K562 (cell line): ENCODE results near the gene SHH. TPM values are rescaled to one million over a fixed set of nuclear protein-coding genes. Genes with fewer than 3 reads are reported as not detected.
A peak's percentile ranks its signal among the peaks of the same experiment; 100 is the strongest.

Source experiments
- ATAC-seq: fragments of 200-7000 bp; cut with Tn5 transposase; 3 replicates; pipeline ENCODE4 v1.9.1; 2020; ENCODE audit warnings: moderate library complexity
- Bru-seq: library from RNA; stranded (reverse); fragments of 400-500 nt; gene quantifications from one replicate; lab custom pipeline; 2021; lab: Mats Ljungman, UMichigan
- BruChase-seq, 2 experiments: library from RNA; stranded (reverse); fragments of 400-500 nt; gene quantifications; one replicate each; lab custom pipeline; 2021; lab: Mats Ljungman, UMichigan
- BruUV-seq: library from RNA; stranded (reverse); fragments of 400-500 nt; replicated peaks from 2 replicates; lab custom pipeline; 2021; lab: Mats Ljungman, UMichigan
- CTCF ChIA-PET: fragments of 300-600 bp; formaldehyde crosslinking; extraction: SDS; loops from one replicate; lab custom pipeline; 2021; ENCODE audit warnings: low intra/inter-chr PET ratio; lab: Yijun Ruan, JAX
- POLR2A ChIA-PET: fragments of 300-600, 350-650 bp; sonication (Branson Sonifier 250); formaldehyde crosslinking; extraction: SDS; loops from one replicate; lab custom pipeline; 2021; ENCODE audit warnings: antibody characterized with exemption, inconsistent platforms; lab: Yijun Ruan, JAX
- DNase-seq, 4 experiments: peaks; one replicate each; pipeline versions ENCODE4 v3.0.0 to v3.0.0-alpha.2; 2011 to 2018; ENCODE audit warnings: low spot score in 3 of 4, mixed read lengths in 3 of 4; ENCODE audit errors: extremely low read depth in 1 of 4
- FAIRE-seq: peaks from 2 replicates; lab custom pipeline; 2011; peaks lifted over from hg19 to GRCh38; lab: Jason Lieb, UNC
- H2AFZ ChIP-seq: 2 replicates; pipeline ENCODE4 v1.6.0; 2011; ENCODE audit warnings: low read depth, low read length, control low read depth, inconsistent platforms
- H3K27ac ChIP-seq: fragments of 200-600 bp; 3 replicates; pipeline ENCODE4 v1.8.0; 2011; ENCODE audit warnings: low read depth, mild to moderate bottlenecking, control low read depth, inconsistent platforms, low read length, moderate library complexity, mixed read lengths; ENCODE audit errors: extremely low read depth
- H3K27me3 ChIP-seq, 2 experiments: fragments of 300-600 bp in 1 of 2; 2 replicates in 1 of 2; 3 replicates in 1 of 2; pipeline versions ENCODE4 v1.6.0 to v1.8.0; 2011; ENCODE audit warnings: inconsistent platforms in 2 of 2, low read length in 2 of 2, mild to moderate bottlenecking in 1 of 2, mixed read lengths in 1 of 2, moderate library complexity in 1 of 2; ENCODE audit not compliant: control insufficient read depth in 2 of 2, insufficient read depth in 2 of 2
- H3K36me3 ChIP-seq: fragments of 300-600 bp; 3 replicates; pipeline ENCODE4 v1.8.0; 2011; ENCODE audit warnings: mild to moderate bottlenecking, low read length, inconsistent platforms; ENCODE audit not compliant: control insufficient read depth, insufficient read depth
- H3K4me1 ChIP-seq, 2 experiments: fragments of 200-600 bp in 1 of 2; replicated peaks in 1 of 2; 2 replicates in 1 of 2; 3 replicates in 1 of 2; pipeline versions ENCODE4 v1.5.1 to v1.8.0; 2011; ENCODE audit warnings: inconsistent platforms in 2 of 2, low read length in 2 of 2, mild to moderate bottlenecking in 1 of 2, mixed read lengths in 1 of 2, moderate library complexity in 1 of 2; ENCODE audit not compliant: control insufficient read depth in 2 of 2, insufficient read depth in 2 of 2
- H3K4me2 ChIP-seq: 2 replicates; pipeline ENCODE4 v1.6.1; 2011; ENCODE audit warnings: low read length, control low read depth, inconsistent platforms, mixed read lengths; ENCODE audit not compliant: insufficient read depth
- H3K4me3 ChIP-seq: fragments of 200-600 bp; sonication (generic), shearing (Covaris generic); 2 replicates; pipeline ENCODE4 v1.5.1; 2016; ENCODE audit warnings: control low read depth, inconsistent platforms
- H3K79me2 ChIP-seq: fragments of 200-600 bp; 3 replicates; pipeline ENCODE4 v1.8.0; 2011; ENCODE audit warnings: low read length, inconsistent platforms; ENCODE audit not compliant: control insufficient read depth, insufficient read depth
- H3K9ac ChIP-seq, 2 experiments: 2 replicates each; pipeline versions ENCODE4 v1.6.0 to v1.6.1; 2011; ENCODE audit warnings: low read depth in 2 of 2, low read length in 2 of 2, control low read depth in 1 of 2, inconsistent platforms in 1 of 2, mild to moderate bottlenecking in 1 of 2, mixed read lengths in 1 of 2; ENCODE audit not compliant: insufficient read depth in 1 of 2
- H3K9me1 ChIP-seq: one replicate; pipeline ENCODE4 v1.6.0; 2011; ENCODE audit warnings: inconsistent platforms, mild to moderate bottlenecking, low read length, moderate library complexity; ENCODE audit not compliant: control insufficient read depth, insufficient read depth
- H3K9me3 ChIP-seq: replicated peaks from 2 replicates; pipeline ENCODE4 v1.5.1; 2011; ENCODE audit warnings: low read depth, low read length, inconsistent platforms; ENCODE audit not compliant: control insufficient read depth, insufficient read depth
- H4K20me1 ChIP-seq: replicated peaks from 2 replicates; pipeline ENCODE4 v1.6.1; 2011; ENCODE audit warnings: low read length, inconsistent platforms, mixed read lengths; ENCODE audit not compliant: control insufficient read depth, insufficient read depth
- HDAC6 ChIP-seq: IDR thresholded peaks from 2 replicates; pipeline ENCODE4 v1.6.1; 2012; ENCODE audit warnings: low read depth, mild to moderate bottlenecking, control low read depth, inconsistent platforms, low read length, moderate library complexity
- KLF13 ChIP-seq: fragments of 450-650 bp; IDR thresholded peaks from 2 replicates; pipeline ENCODE4 v1.6.1; 2016; ENCODE audit warnings: missing genetic modification characterization, low read depth, mild to moderate bottlenecking, missing compliant biosample characterization, moderate library complexity, borderline replicate concordance
- RFX1 ChIP-seq: fragments of 450-650 bp; IDR thresholded peaks from 2 replicates; pipeline ENCODE4 v1.6.1; 2016; ENCODE audit warnings: mild to moderate bottlenecking, moderate library complexity
- WGBS: fragments of 100-300 bp; shearing (Covaris generic); methylation state at CpG from one replicate; pipeline ENCODE4 v1.1.6; 2016; ENCODE audit warnings: low coverage, mixed read lengths; ENCODE audit not compliant: insufficient coverage; ENCODE audit errors: missing lambda C conversion rate; 5-methylcytosine and 5-hydroxymethylcytosine counted together
- in situ Hi-C: fragments of 300-500 bp; cut with MboI; formaldehyde crosslinking; loops from 4 replicates; pipeline ENCODE4 v1.15.0; 2018; ENCODE audit warnings: inconsistent platforms, mixed read lengths
- intact Hi-C: fragments of 100-400 bp; cut with micrococcal nuclease; formaldehyde crosslinking; loops from 2 replicates; pipeline ENCODE4 v1.14.2; 2022
- long read RNA-seq, 3 experiments: library from polyadenylated mRNA in 2 of 3; library from RNA in 1 of 3; unstranded in 2 of 3; stranded (forward) in 1 of 3; transcript quantifications; one replicate each; pipeline ENCODE4 v2.0.0, GENCODE V29; 2019 to 2022
- polyA minus RNA-seq, 3 experiments: library from RNA; depleted of rRNA, polyadenylated mRNA; stranded (reverse); fragments of >200 nt; gene quantifications; 2 replicates each; pipeline ENCODE4 v1.2.3, GENCODE V29; 2011
- polyA plus RNA-seq, 8 experiments: library from polyadenylated mRNA; depleted of rRNA in 4 of 8; stranded (reverse) in 5 of 8; unstranded in 3 of 8; fragments of >200 nt; fragmentation: Nextera tagmentation in 2 of 8; fragmentation: Illumina TruSeq in 1 of 8; extraction: Ambion mirVana in 2 of 8; extraction: Trizol in 1 of 8; gene quantifications; 2 replicates each; pipeline versions ENCODE4 v1.2.1 to v1.2.3, GENCODE V29; 2011 to 2014; ENCODE audit warnings: inconsistent platforms in 1 of 8, missing spikeins in 1 of 8
- total RNA-seq, 7 experiments: library from RNA; depleted of rRNA in 6 of 7; stranded (reverse); fragments of >200 nt in 6 of 7; fragmentation: Illumina TruSeq in 2 of 7; extraction: Trizol in 2 of 7; gene quantifications; 2 replicates each; pipeline versions ENCODE4 v1.2.1 to v1.2.3, GENCODE V29; 2011 to 2021; ENCODE audit warnings: low replicate concordance in 1 of 7

SHH gene
- total RNA-seq (2011; cell fraction: chromatin; rRNA removed; ENCODE audit: low replicate concordance): not detected in 2 replicates
- total RNA-seq (2011; cell fraction: nucleolus; rRNA removed): not detected in 2 replicates
- not detected in 2 replicates for total RNA-seq (2011; cell fraction: nucleoplasm; rRNA removed)
- total RNA-seq (2014; rRNA removed): not detected in 2 replicates
- not detected in 2 replicates for total RNA-seq (2014; rRNA removed; fragmentation: Illumina TruSeq; extraction: Trizol)
- total RNA-seq (2015; rRNA removed; fragmentation: Illumina TruSeq; extraction: Trizol): not detected in 2 replicates
- 0.09 TPM in 1 of 2 replicates, not detected in the other for total RNA-seq (2021)
- polyA plus RNA-seq (2011; rRNA removed): not detected in 2 replicates
- not detected in 2 replicates for polyA plus RNA-seq (2011; cell fraction: cytosol; rRNA removed)
- not detected in 2 replicates for polyA plus RNA-seq (2011; cell fraction: nucleus; rRNA removed)
- polyA plus RNA-seq (2012): 0.03 TPM in 1 of 2 replicates, not detected in the other
- polyA plus RNA-seq (2014; fragmentation: Illumina TruSeq; extraction: Trizol): not detected in 2 replicates
- polyA plus RNA-seq (2014; fragmentation: Nextera tagmentation; extraction: Ambion mirVana): not detected
- polyA plus RNA-seq (2014; rRNA removed): not detected in 2 replicates
- not detected in 2 replicates for polyA minus RNA-seq (2011; rRNA and poly(A)+ RNA removed)
- polyA minus RNA-seq (2011; cell fraction: cytosol; rRNA and poly(A)+ RNA removed): not detected in 2 replicates
- not detected in 2 replicates for polyA minus RNA-seq (2011; cell fraction: nucleus; rRNA and poly(A)+ RNA removed)
- Bru-seq, nascent RNA: not detected
- BruChase-seq, experiment 1, labeled RNA remaining after a 2-hour chase: not detected
- BruChase-seq, experiment 2, labeled RNA remaining after a 6-hour chase: not detected
- long read RNA-seq, experiment 1: 0 reads
- long read RNA-seq, experiment 2: 0 reads
- long read RNA-seq, experiment 3: 0 reads

GRCh38 chr7:155811895-155812761 is at the start of gene SHH:
Gene SHH, minus strand, starts transcription at chr7:155812463. Its CDS starts 341 bp downstream, at chr7:155812122.
- 1% methylated on average over 51 of the region's 53 CpGs for WGBS
- BruUV-seq: no TSS peak
- Histone ChIP-seq H3K4me2 (no peak within 1 kb of the TSS), H3K4me1 (peaks cover 0 to 26% of the 10 kb centered on the region in 2 experiments; a peak in 1 of 5 replicates), H4K20me1 (peaks cover 13% of the 10 kb centered on the region), H3K27ac (no peak within 1 kb of the TSS), H3K79me2 (no peaks in the 10 kb centered on the region), H3K27me3 (peaks cover 52 to 85% of the 10 kb centered on the region in 2 experiments), H3K9ac (0 out of 4 replicates have a peak within 1 kb of the TSS, but pooled peaks of 1 of the 2 experiments have one; percentile 23), H3K36me3 (no peaks in the 10 kb centered on the region), H3K4me3 (no peak within 1 kb of the TSS), H3K9me1 (no peaks in the 10 kb centered on the region), H2AFZ (no peak within 1 kb of the TSS), H3K9me3 (no peaks in the 10 kb centered on the region)
- ATAC-seq (no peak), FAIRE-seq (peak; percentile 32), DNase-seq (no peak)
- TF ChIP-seq RFX1 (no peak), HDAC6 (peak; percentile 97), KLF13 (no peak)
- intact Hi-C loops: no loop called here
- POLR2A ChIA-PET: interaction anchor here (0.7 kb wide), 1 partner anchor 659 kb away, joined by 3 read pairs; no protein-coding TSS in a partner anchor
- CTCF ChIA-PET: no interaction called here
- in situ Hi-C loops: loop anchor here (10.0 kb wide), 2 partner anchors 663 to 1003 kb away; no protein-coding TSS in a partner anchor
